GM18508 (cell line): ENCODE measurements around the gene ANKRD55.

Experiments
- ATAC-seq: cut with Tn5 transposase; IDR thresholded peaks from one replicate; pipeline ENCODE4 v1.9.1; 2021; ENCODE audit warnings: moderate number of reproducible peaks; ENCODE audit not compliant: insufficient read depth, unreplicated experiment

Gene ANKRD55

GRCh38 chr5:56060276-56061110 is 172.6 kb downstream of the ANKRD55 start:
- ATAC-seq, result no peak

GRCh38 chr5:56059854-56060253 is 173.3 kb downstream of the ANKRD55 start:
- ATAC-seq, result no peak

- ATAC-seq, result no peak
Observed at GRCh38 chr5:56056875-56057274, 176.3 kb downstream of the ANKRD55 start.

GRCh38 chr5:56055859-56056258 is 177.3 kb downstream of the ANKRD55 start:
- no peak for ATAC-seq

GRCh38 chr5:56055287-56055686 is 177.8 kb downstream of the ANKRD55 start:
- ATAC-seq, result no peak

GRCh38 chr5:56054666-56055065 is 178.5 kb downstream of the ANKRD55 start:
- ATAC-seq, result no peak

GRCh38 chr5:56053363-56053762 is 179.8 kb downstream of the ANKRD55 start:
- no peak for ATAC-seq

- no peak for ATAC-seq
Observed at GRCh38 chr5:56052735-56053134, 180.4 kb downstream of the ANKRD55 start.

- no peak for ATAC-seq
Observed at GRCh38 chr5:56050551-56051255, 182.4 kb downstream of the ANKRD55 start.
